ENCODE measurements around the gene IER5. TPM values are rescaled to one million over a fixed set of nuclear protein-coding genes. Genes with fewer than 3 reads are reported as not detected.
A peak's percentile ranks its signal among the peaks of the same experiment; 100 is the strongest.
"Not testable (repeated sequence)": the region's sequence is repeated elsewhere in the genome, so short reads cannot be mapped to it uniquely, and the experiment has no call there.

The IER5 gene
- total RNA-seq, 1 experiment from 2014 or later: 20.3 TPM

DNA sequence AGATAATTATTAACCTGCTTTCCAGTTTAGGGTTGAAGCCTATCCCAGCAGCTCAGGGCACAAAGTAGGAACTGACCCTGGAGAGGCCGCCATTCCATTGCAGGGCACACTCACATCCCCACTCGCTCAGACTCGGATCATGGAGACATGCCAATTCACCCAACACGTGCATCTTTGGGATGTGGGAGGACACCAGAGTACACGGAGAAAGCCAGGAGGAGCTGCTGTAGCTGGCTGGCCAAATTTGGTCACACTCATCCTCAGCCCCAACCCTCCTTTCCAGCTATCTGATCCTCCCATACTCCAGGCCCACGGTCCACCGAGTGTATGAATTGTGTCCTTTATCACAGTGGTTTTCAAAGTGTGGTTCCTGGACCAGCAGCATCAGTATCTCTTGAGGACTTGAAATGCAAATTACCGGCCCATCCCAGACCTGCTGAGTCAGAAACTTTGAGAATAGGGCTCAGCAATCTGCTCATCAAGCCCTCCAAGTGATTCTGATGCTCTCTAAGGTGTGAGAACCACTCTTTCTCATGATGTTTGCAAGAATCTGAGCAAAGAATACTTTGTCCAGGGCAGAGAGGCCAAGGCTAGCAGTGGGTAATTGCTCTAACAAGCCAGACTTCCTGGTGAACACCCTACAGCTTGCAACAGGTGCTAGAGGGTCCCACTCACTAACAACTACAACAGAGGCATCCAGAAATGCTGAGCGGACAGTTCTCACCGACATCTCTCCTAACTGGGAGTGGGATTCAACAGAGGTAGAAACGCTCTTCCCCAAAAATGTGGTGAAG is 26.3 kb downstream of the IER5 start:
- DNase-seq (ENCODE audit: low read depth): no peak

DNA sequence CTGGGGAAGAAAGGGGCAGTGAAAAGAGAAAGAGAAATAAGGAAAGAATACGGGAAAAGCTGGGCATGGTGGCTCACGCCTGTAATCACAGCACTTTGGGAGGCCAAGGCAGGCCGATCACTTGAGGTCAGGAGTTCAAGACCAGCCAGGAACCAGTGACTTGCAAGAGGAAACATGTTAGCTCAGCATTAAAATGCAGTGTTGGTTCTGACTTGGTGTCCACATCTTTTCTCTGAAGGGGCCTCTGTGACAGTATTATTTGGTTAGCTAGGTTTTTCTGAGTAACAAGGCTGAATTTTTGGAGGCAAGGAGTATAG is 26.8 kb downstream of the IER5 start:
- no peak for DNase-seq (ENCODE audit: low read depth)

DNA sequence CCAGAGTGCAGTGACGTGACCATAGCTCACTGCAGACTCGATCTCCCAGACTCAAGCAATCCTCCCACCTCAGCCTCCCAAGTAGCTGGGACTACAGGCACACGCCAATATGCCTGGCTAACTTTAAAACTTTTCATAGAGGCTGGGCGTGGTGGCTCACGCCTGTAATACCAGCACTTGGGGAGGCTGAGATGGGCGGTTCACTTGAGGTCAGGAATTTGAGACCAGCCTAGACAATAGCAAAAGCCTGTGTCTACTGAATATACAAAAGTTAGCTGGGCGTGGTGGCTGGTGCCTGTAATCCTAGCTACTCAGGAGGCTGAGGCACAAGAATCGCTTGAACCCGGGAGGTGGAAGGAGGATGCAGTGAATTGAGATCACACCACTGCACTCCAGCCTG is 27.5 kb downstream of the IER5 start:
- DNase-seq (ENCODE audit: low read depth): not testable (repeated sequence)

DNA sequence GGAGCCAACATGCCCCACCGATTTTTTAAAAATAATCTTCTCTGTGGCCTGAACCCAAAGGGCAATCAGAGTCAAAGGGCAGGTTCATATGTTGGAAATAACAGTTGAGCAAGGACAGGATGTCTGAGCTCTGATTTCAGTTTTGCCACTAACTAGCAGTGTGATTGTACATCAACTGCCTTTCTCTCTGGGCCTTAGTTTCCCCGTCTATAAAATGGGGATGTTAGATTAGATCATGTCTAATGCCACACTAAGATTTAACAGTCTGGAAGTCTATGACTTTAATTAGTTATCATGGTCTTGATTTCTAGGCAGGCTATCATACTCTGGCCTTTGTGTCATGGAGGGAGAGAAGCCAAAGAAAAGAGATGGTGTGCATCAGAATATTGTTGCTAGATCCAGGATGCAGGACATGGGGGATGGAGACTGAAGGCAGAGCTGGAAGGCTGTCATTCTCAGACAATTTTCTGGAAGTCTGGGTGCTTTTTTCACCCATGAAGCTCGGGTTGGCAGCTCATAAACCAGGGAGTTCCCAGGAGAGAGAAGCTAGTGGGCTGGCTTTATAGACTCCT is 28.4 kb downstream of the IER5 start:
- DNase-seq (ENCODE audit: low read depth): no peak

DNA sequence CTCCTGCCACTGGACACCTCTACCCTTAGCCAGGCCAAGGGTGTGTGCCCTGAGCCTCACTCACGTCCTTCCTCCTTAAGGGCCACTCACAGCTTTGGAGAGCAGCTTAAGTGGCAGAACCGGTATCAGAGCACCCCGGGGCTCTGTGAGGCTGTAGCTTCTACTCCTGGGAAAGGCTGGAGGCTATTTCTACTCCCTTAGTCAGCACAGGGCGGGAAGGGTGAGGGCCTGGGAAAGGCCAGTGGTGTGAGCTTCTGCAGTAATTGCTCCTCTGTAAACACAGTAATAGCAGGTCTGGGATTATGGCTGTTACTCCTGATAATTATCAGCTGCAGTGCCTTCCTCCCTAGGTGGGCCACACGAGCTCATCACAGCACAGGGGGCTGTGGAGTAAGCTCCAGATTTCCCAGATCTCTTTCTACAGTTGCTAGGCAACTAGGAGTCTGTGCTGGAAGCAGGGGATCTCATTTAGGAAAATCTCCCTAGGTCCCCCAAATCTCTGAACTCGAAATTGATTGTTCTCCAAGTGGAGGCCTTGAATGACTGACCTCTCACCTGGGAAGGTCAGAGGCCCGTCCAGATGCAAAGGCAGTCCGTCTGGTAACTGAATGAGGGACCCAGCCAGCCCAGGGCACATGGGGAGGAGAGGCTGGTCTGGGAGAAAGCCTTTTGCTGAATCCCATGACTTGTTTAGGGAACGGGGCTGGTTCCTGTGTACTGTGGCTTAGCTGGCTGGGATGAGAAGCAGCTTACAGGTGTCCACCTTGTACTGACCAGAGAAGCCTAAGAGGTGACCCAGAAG is 29.3 kb downstream of the IER5 start:
- peak; percentile 49 for DNase-seq (ENCODE audit: low read depth)

DNA sequence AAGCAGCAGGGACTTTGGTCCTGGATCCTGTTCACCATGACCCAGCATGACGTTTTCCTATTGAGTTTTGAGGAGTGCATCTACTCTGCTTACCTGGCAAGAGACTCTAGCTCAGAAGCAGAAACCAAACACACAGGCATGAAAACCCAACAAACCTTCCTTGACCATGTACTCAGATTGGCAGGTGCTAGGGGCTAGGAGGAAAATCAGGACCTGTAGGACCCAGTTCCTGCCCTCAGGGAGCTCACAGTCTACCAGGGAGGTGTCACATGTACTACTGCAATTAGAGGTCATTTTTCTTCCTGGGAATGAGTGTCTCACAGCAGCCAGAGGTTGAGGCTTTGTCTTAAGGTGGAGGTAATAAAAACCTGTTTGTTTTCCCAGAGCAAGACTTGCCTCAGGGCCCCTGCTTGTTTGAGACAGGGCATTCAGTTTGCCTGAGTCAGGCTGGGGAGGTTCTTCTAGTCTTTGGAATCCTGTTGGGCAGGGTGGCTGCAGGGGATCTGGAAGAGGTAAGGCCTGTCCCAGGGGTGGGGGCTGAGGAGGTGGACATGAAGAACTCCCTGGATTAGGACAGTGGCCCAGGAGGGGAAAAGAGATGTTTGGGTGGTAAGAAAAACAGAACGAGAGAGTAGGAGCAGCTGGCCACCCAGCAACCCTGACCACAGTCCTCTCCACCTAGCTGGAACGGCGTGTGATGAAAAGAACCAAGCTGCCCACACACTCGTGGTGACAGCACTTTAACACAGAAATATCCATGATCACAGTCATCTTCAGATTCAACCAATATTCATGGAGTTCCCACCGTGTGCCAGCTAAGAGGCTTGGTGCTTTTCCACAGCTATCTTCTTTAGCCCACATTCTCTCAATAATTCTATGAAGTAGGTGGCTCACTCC is 30.8 kb downstream of the IER5 start:
- peak; percentile 41 for DNase-seq (ENCODE audit: low read depth)

DNA sequence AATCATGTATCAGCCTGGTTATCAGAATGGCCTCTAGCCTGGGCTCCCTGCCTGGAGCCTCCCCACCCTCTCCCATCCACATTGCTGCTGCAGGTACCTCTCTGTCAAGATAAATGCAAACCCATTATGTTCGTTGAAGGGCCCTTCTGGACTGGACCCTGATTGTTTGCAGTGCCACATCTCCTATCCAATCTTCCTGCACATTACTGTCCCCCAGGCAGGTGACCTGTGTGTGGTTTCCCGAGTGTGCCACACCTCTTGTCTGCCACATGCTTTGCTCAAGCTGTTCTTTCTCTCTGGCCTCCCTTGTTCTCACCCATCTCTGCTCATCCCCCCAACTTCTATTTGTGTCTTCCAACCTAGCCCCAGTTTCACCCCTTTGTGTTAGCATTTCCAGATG is 32.4 kb downstream of the IER5 start:
- DNase-seq (ENCODE audit: low read depth): no peak

DNA sequence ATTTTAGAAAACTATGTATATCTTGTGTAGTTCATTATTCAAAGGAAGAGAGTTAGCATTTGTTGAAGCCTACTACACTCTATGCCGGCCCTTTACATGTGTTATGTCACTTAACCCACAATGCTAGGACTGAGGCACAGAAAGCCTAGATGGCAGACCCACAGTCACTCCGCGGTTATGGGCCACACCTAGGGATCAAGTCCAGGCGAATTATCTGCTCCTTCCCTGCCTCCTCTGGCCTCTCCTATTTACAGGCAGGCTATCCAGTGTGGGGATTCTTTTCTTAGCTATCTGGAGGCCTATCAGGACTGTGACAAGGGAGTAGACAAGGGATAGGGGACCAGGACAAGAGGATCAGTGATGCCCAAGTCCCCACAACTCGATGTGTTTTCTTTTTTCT is 33.0 kb downstream of the IER5 start:
- DNase-seq (ENCODE audit: low read depth): no peak

DNA sequence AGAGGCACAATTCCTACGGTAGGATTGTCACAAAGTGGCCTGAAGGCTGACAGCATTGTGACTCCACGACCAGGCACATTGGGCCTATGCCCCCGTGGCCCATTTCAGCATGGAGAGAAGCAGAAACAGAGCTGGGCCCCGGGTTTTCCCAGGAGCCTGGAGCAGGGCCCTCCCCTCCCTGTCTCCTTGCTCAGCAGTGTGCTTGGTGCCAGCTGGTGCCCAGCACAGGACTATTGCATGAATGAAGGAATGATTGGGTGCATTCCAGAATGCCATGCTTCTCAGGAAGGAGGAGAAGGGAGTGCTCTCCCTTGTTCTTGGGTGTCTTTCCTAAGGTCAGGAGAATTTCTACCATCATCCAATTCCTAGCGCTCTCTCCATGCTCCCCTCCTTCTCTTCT is 33.7 kb downstream of the IER5 start:
- no peak for DNase-seq (ENCODE audit: low read depth)

DNA sequence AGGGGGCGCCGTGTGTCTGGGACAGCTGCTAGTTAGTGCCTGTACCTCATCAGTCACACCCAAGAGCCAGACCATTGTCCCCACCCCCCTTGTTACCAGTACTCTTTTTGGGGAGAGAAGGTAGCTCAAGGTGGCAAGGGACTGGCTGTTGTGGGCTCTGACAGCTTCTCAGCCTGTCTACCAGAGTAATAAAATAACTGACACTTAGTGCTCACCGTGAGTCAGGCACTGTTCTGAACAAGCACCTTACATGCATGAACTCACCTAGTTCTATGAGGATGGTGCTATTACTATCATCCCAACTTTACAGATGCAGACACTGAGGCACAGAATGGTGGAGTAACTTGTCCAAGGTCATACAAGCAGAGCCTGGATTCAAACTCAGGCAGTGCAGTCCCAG is 34.7 kb downstream of the IER5 start:
- no peak for DNase-seq (ENCODE audit: low read depth)

DNA sequence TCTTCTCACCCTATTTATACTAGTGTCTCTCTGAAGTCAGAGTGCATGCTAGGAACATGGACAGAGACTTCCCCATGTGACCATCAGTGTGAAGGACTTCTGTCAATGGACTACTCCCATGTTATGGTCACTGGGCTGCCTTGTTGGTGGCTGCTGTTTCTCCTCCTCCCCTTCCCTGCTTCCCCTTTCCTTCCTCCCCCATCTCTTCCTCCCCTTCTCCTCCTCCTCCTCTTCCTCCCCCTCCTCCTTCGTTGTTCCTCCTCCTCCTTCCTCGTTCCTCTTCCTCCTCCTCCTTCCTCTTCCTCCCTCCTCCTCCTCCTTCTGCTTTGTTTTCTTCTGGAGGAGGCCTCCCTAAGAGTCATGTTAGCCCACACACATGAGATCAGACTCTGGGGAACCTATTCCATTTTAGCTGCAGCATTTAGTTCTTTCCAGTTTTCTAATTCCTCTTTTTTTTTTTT is 35.8 kb downstream of the IER5 start:
- DNase-seq (ENCODE audit: low read depth): no peak

DNA sequence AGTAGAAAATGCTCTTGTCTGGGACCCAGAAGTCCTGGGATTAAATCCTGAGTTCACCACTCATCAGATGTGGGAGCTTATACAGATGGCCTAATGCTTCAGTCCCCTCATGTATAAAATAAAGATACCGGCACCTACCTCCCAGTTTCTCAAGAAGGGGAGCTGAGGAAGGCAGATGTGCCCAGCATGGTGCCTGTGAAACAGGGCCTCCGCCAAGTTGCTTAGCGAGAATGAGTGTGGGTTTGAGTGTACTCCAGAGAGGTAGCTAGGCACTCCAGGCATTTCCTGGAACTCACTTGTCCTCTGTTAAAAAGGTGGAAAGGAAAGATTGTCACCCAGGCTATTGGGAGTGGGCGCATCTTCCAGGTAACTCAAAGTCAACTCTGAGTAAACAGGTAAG is 37.8 kb downstream of the IER5 start:
- DNase-seq (ENCODE audit: low read depth): no peak

DNA sequence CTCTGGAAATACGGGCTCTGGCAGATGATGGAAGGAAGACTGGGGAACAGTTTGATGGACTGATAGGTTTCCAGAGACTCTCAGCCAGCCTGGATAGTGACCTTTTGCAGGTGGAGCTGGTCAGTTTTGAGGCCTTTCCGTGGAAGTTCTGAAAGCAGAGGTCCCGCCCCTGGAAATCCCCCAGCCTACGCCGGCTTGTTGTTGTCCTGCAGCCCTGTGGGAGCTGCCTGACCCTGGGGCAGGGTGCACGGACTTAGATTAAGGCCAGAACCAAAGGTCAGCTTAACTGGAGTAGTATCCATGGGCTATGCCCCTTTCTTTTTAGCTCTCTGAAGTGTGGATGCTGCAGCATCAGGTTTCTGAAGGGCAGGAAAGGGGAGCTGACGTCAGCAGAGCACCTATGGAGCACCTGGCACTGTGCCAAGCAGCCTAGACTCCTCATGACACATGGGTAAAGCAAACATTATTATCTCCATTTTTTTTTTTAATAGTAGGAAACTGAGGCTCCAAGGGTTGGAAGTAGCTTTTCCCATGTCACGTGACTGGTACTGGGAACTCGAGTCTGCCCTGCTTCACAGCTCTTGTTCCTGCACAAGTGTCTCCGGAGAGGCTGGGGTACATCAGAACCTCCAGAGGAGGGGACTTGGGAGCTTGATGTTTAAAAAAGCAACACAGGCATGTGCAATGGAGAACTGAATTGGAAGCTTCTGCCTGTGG is 38.5 kb downstream of the IER5 start:
- DNase-seq (ENCODE audit: low read depth): peak; percentile 77

DNA sequence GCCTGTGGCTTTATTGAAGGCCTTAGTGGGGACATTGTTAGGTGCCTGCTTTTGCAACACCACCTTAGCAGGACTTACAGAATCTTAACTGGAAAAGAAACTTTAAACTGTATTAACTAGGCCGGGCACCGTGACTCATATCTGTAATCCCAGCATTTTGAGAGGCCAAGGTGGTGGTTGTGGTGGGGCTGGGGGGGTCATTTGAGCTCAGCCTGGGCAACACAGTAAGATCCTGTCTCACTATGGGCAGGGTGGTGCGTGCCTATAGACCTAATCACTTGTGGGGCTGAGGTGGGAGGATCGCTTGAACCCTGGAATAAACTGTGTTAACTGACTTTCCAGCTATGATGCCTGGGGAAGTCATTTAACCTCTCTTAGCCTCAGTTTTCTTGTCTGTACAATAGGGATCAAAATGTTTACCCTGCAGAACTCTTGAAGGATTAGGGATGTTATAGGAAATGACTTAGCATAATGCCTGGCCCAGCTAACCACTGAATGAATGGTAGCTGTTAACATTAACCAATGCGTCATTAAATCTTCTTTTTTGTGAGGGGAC is 39.5 kb downstream of the IER5 start:
- DNase-seq (ENCODE audit: low read depth): peak; percentile 54

DNA sequence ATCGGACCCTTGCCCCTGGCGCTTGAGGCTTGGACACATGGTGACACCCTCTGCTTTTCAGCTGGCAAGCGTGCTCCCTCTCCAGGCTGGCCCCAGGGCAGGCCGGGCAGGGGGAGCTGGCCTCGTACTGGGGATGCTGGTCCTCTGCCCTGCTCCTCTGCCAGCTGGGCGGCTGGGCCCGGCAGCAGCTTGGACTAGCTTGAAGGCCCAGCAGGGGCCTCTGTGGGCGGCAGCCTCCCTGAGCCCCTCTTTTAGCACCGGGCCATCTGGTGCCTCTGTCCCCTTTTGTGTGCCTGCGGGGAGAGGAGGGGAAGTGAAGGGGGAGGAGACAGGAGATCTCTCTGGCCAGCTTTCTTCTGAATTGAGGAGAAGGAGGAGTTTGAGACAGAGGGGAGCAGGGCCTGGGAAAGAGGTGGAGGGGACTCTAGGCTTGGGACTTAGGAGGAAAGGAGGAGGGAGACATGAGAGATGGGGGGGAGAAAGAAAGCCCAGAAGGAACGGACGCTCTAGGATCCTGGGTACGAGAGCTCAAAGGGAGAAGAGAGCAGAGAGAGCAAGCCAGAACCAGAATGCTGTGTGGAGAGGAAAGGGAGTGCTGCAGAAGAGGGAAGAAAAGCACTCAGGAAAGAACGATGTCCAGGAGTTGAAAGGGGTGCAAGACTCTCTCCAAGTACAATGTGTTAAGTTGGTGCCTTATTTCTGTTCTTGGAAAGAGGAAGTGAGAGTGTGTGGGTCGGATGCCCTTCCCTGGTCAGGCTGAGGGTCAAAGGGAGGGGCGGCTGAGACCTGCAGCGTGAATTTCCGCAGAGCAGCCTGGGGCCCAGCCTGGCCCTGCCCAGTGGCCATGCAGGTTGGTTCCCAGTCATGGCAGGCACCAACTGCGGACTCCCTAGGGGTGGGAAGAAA is 40.3 kb downstream of the IER5 start:
- DNase-seq (ENCODE audit: low read depth): no peak

DNA sequence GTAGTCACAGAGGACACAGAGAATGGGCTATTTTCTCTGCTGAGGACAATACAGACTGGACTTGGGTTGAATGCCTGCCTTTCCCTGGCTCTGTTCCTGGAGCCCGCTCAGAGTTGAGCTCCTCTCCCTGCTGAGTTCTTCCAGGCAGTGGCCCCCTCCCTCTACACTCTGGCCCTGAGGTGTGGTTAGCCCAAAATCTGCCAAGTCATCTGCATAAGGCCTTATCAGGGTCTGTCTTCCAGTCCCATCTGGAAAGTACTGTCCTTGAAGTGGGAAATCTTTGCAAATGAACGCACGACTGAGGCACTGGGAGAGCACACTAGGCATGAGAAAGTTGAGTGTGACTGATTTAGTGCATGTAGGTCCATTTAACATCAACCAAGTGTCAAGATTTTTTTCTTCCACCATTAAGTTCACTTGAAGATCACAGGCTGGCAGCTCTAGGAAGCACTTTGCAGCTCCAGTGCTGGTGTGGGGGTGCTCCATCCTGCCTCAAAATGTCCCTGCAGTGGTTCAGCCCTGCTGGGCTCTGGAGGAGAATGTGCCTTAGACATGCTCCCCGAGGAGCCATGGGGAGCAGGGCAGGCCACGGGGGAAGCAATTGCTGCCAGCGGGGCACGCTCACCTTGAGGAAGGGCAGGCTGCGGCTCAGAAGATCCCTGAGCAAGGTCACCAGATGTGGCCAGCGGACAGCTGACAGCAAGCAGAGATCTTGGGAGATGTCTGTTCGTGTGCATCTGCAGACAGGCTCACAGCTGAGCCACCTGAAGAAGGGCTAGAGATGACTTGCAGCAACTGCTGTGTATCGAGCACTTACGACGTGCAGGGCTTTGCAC is 41.5 kb downstream of the IER5 start:
- DNase-seq (ENCODE audit: low read depth): no peak

DNA sequence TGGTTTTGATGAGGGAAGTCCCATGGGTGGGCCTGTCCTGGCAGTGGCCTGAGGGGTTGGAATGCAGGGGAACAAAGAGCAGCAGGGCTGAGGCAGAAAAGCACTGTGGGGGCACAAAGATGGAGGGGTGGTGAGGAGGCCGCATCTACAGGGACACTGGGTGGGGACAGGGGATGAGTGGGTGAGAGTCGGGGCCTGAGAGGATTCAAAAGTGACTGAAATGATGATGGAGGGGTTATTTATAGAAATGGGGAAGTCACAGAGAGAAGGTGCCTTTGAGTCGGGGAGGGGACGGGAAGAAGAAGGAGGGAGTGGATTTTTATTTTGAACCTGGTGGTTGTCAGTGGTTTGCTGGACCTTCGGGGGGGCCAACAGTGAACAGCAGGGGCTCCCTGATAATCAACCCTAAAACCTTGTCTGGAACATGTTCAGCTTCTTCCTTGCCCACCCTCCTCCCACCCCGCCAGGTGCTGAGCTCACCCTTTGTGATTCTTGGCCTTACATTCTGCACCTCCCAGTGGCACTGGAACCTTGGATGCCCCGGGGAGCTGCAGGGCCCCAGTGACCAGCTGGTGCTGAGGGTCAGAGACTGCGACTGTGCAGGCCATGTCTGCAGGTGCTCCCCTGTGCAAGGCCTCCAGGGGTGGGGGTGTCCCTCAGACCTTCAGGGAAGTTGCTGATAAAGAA is 42.9 kb downstream of the IER5 start:
- DNase-seq (ENCODE audit: low read depth): no peak

DNA sequence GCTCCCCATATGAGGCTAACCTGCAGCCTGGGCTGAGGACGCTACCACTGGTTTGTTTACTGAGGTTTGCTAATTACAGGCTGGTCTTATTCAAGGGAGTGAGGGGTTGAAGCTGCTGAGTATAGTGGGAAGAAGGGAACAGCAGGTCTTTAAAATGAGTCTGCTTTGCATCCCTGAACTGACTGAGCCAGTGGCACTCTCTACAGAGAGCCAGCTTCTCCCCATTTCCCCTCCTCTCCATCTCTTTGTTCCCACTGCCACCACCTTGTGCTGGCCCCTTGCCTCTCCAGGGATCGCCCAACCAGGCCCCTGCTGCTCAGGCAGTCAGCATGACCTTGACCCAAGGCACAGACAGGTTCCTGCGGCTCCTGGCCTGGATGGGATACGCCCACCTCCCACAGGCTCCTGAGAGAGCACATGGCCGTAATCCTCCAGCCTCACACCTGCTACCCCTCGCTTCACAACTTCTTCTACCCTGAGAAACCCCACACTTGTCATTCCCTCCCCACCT is 45.0 kb downstream of the IER5 start:
- DNase-seq (ENCODE audit: low read depth): no peak
